GM18505 (cell line): ENCODE measurements around the gene ROBO4.

ENCODE experiments used
- ATAC-seq: cut with Tn5 transposase; IDR thresholded peaks from one replicate; pipeline ENCODE4 v1.9.1; 2021; ENCODE audit not compliant: unreplicated experiment
- POLR2A ChIP-seq: IDR thresholded peaks from 4 replicates; pipeline ENCODE4 v1.6.1; 2011; ENCODE audit warnings: borderline replicate concordance; ENCODE audit not compliant: insufficient read depth, insufficient read length; ENCODE audit errors: extremely low read depth

The ROBO4 gene

GRCh38 chr11:124897674-124898262 lies at the start of gene ROBO4:
Gene ROBO4 (minus strand): TSS chr11:124897865. CDS start chr11:124897795, 70 bp downstream.
- TF ChIP-seq POLR2A = no peak
- no peak for ATAC-seq

DNA sequence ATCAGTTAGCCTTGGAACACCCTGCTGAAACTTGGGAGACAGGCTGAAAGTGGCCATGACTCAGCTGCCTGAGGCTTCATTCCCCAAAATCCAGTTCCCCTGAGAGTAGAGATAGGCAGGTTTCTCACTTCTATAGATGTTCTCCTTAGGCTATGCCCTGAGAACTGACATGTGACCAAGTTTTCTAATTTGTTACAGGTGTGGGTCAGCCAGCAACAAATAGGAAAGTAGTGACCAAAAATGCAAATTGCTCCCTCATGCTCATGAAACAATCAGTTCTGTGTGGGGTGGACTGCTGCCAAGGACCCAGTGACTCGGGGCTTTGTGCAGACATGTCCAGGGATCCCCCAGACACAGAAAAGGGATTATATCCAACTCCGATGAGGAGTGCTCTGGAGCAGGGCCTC lies 49.1 kb upstream of the ROBO4 start:
- ATAC-seq = no peak

GRCh38 chr11:124945826-124946225 lies 48.2 kb upstream of the ROBO4 start:
- no peak for ATAC-seq

More for the DNA sequence above, 49.1 kb upstream of the ROBO4 start:
- no peak for TF ChIP-seq POLR2A

DNA sequence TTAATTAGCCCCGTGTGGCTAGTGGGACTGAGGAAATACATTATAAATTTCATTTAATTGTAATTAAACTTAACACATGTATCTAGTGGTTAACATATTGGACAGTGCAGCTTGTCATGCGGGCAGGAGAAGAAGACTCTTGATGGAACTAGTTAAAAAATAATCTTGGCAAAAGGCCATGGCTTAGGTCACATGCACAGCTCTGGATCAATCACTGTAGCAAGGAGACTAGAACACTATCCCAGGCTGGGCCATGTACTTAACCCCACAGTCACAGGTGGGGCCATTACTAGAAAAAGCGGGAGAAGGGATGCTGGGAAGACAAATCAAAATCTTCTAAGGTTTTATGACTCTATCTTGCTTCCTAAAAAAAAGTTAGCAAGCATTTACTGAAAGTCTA lies 46.9 kb upstream of the ROBO4 start:
- no peak for TF ChIP-seq POLR2A
- no peak for ATAC-seq

More at GRCh38 chr11:124945826-124946225, 48.2 kb upstream of the ROBO4 start:
- no peak for TF ChIP-seq POLR2A

DNA sequence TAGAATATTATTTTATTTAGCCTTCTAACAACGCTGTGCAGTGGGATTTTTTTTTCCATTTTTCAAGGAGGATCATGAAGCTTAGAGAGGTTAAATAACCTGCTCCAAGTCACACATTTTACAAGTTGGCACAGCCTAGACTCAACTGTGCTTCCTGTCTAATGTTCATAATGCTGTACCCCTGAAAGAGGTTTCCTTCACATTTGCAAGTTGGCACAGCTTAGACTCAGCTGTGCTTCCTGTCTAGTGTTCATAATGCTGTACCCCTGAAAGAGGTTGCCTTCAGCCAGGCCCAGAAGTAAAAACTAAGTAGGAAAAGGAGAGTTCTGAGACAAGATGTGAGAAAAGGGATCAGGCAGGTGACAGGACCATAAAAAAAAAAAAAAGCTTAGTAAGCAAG lies 46.1 kb upstream of the ROBO4 start:
- ATAC-seq = no peak
- no peak for TF ChIP-seq POLR2A

DNA sequence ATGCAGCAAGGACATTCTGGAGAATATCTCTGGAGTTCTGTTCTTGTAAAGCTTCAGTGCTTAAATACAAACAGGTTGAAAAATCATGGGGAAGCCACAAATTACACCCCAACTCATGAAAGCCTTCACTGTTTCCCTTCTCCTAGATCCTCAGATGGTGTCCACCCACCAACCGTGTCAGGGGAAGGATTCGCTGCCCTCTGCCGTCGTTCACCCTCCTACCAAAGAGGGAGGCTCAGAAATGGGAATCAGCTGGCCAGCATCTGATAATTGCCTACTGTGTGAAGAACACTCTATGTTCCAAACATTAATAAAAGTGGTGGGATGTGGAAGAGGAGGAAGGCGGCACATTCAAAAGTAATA lies 45.6 kb upstream of the ROBO4 start:
- no peak for ATAC-seq
- TF ChIP-seq POLR2A = no peak

- TF ChIP-seq POLR2A = no peak
- ATAC-seq = no peak
Observed at GRCh38 chr11:124942466-124943253, 45.0 kb upstream of the ROBO4 start.

GRCh38 chr11:124941703-124942102 lies 44.0 kb upstream of the ROBO4 start:
- TF ChIP-seq POLR2A = no peak
- ATAC-seq = no peak

DNA sequence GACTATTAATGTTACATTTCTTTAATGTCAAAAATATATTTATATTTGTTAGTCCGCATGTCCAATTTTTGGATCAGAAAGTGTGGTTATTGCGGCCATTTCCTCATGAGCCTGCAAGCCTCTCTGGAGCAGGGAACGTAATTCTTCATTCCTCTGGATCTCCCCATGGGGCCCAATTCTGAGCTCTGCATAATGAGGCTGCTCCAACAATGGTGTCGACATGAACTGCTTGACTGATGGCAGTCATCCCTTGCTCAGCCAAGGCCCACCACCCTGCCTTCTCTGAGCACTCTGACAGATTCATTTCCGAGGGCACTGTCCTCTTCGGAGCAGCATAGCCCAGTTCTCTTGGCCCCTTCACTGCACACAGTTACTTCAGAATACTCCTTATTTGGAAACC lies 41.3 kb upstream of the ROBO4 start:
- no peak for ATAC-seq
- TF ChIP-seq POLR2A = no peak

GRCh38 chr11:124938206-124938765 lies 40.6 kb upstream of the ROBO4 start:
- no peak for ATAC-seq
- no peak for TF ChIP-seq POLR2A

DNA sequence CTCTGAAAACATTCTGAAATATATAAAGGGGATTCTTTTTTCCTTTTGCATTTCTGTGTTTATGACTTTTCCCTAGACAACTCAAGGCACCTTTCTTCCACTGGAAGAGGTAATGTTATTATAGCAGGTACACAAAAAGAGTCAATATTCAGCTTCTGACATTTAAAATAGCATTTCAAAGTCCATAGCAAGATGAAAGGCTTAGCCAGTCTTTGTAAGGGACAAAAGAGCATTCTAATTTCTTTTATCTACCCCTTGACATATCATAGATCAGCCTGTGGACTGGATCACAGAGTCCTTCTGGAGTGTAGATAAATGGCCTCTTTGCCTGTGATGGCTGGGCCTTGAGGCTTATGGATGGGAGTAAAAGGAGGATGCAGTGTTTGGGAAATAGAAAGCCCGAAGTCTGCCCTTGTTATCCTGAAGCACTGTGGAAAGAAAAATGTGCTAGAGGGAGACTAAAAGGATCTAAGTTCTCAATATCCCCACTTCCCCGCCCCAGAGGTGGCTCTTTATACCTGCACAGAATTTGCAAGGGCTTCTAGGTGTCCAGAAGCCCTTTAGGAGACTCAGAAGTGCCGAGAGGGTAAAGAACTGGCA lies 39.8 kb upstream of the ROBO4 start:
- no peak for TF ChIP-seq POLR2A
- ATAC-seq = no peak

- no peak for ATAC-seq
- no peak for TF ChIP-seq POLR2A
Observed at GRCh38 chr11:124935548-124936514, 38.2 kb upstream of the ROBO4 start, which contains the start of gene HEPACAM. Gene HEPACAM (minus strand): TSS chr11:124936047. CDS start chr11:124936006, 41 bp downstream.
